Raji (cell line): Measurements from ENCODE around the gene SEC31B.

Experiments used
- POLR2A ChIP-seq: IDR thresholded peaks from 2 replicates; pipeline ENCODE4 v1.6.1; 2011; ENCODE audit warnings: low read depth, low read length, control low read depth; ENCODE audit not compliant: insufficient read depth

Gene SEC31B

DNA sequence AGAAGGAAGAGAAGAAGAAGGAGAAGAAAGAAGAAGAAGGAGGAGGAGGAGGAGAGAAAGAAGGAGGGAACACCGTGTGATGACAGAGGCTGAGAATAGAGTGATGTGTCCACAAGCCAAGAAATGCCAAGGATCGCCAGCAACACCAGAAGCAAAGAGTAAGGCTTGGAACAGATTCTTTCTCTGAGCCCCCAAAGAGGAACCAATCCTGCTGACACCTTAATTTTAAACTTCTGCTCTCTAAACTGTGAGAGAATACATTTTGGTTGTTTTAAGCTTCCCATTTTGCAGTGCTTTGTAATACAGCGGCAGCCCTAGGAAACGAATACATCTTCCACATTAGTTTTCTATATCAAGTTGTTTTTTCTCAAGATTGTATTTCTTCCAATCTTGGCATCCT is 70.7 kb downstream of the SEC31B start:
- no peak for TF ChIP-seq POLR2A

DNA sequence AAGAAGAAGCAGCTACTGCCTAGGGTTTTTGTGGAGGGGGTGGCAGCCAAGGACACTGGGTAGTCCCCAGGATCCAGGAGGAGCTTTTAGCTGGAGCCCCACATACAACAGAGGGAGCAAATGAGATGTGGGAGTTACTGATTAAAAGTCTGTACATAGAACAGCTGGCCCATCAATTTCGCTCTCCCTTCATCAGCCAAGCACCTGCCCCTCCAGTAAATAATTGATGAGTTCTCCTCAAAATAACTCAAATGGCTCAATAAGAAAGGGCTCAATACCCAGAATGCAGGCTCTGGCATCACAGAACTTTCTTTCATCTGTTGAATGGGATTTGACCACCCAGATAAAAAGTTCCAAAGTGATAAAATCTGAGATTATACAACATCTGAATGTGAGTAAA is 72.0 kb downstream of the SEC31B start:
- TF ChIP-seq POLR2A, result no peak

DNA sequence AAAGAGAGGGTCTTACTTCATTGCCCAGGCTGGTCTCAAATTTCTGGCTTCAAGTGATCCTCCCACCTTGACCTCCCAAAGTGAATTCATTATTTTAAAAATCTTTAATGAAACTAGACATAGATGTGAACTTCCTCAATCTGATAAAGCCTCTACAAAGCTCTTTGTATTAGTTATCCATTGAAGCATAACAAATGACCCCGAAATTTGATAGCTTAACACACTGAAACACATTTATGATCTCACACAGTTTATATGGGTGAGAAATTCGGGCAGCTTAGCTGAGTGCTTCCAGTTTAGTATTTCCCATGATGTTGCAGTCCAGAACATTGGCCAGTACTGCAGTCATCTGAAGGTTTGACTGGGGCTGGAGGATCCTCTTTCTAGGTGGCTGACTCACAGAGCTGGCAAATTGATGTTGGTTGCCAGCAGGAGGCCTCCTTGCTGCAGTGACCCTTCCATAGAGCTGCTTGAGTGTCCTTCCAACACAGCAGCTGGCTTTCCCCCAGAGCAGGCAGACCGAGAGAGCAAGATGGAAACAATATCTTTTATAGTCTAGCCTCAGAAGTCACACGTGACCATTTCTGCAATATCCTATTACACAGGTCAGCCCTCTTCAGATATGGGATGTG is 73.4 kb downstream of the SEC31B start:
- TF ChIP-seq POLR2A, result no peak

DNA sequence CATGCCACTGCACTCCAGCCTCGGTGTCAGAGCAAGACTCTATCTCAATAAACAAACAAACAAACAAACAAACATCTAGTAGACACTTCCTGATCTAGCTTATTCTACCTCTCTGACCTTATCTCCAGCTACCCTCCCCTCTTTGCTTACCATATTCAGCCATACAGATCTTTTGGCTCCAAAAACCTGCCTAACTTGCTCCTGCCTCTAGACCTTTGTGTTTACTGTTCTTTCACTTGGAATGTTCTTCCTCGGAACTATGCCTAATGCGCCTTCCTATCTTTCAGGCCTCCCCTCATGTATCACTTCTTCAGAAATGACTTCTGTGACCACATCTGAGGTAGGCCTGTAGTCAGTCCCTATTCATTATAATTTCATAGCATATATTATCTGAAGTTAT is 77.1 kb downstream of the SEC31B start:
- no peak for TF ChIP-seq POLR2A

DNA sequence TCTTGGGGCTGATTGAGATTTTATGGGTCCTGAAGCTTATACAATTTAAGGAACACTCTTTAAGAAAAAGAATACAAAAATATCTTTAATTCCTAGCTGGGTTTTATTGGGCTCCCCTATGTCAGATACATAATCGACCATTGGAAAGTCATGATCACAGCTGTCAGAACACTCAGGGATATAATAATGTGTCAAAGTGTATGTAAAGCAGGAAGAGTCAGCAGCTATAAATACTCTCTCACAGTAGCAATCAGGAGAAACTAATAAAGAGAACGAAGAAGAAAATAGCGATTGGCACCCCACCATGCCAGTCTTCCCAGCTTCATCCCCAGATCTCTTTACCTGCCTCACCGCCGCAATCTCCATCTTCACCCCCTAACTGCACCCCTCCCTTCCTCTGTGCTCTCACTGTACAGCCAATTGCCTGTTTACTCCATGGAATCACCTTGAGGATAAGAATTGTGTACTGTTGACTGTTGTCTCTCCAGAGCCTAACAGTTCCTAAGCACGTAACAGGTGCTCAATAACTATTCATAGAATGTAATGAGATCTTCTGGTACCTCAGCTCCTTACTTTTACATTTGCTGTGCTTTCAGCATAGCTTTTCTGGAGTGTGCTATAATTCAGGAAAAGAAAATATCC is 80.9 kb downstream of the SEC31B start:
- TF ChIP-seq POLR2A, result no peak
